Astrocyte of the cerebellum (primary cell): ENCODE results near the gene TARS2.

Experiments used
- DNase-seq: peaks from one replicate; pipeline ENCODE4 v3.0.0-alpha.2; 2011; ENCODE audit warnings: low read depth
- H3K4me3 ChIP-seq: 2 replicates; pipeline ENCODE4 v1.5.1; 2011; ENCODE audit warnings: mild to moderate bottlenecking, low read depth, low read length, moderate library complexity
- CTCF ChIP-seq: IDR thresholded peaks from 2 replicates; pipeline ENCODE4 v1.5.1; 2012; ENCODE audit warnings: low read length, low read depth, moderate library complexity, mild to moderate bottlenecking; ENCODE audit errors: missing control alignments
- in situ Hi-C: cut with HindIII; loops from 2 replicates; pipeline ENCODE4 v1.10.0; 2017; ENCODE audit warnings: low sequenced_read_pairs

TARS2 gene

GRCh38 chr1:150512846-150513245, 25.6 kb downstream of the TARS2 start:
- TF ChIP-seq CTCF: no peak
- no peak for DNase-seq
- no peak overlapping the region for H3K4me3 ChIP-seq
- in situ Hi-C loops: no loop called here

- H3K4me3 ChIP-seq: no peak overlapping the region
- no peak for DNase-seq
- no peak for TF ChIP-seq CTCF
- in situ Hi-C loops: no loop called here
Observed at GRCh38 chr1:150513351-150513791, 26.2 kb downstream of the TARS2 start.

DNA sequence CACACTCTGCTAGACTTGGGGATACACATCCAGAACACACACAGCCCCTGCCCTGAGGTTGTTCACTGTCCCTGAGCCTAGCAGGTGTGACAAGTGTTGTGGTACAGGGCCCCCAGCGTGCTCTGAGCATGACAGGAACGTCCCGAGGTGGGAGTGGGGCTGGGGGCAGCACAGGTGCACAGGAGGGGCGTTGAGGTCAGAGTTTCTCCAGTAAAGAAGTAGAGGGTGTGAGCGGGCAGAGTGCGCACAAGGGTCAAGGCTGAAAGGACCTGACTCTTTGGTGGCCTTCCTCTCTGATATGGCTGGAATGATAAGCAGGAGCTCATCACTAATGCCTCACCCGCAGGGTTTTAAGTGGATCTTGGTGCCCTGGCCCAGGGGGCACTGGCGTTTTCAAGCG, 27.0 kb downstream of the TARS2 start:
- no peak for TF ChIP-seq CTCF
- no peak for DNase-seq
- H3K4me3 ChIP-seq: no peak overlapping the region
- in situ Hi-C loops: no loop called here

DNA sequence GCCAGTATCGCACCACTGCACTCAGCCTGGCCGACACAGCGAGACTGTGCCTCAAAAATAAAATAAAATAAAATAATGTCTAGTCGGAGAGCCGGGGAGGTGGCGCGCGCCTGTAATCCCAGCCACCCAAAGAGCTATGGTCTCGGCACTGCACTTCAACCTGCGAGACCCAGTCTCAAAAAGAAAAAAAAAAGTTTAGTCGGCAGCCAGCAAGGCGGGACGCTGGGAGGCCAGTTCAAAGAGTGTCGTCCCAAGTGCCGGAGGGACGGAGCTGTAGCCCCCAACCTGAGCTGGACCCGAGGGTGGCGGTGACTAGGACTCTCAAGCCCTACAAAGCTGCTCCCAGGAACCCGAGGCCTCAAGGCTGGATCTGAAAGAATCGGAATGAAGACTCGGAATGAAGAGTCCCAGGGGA, 27.7 kb downstream of the TARS2 start:
- no peak for TF ChIP-seq CTCF
- in situ Hi-C loops: no loop called here
- H3K4me3 ChIP-seq: peak overlapping the region; percentile 57
- DNase-seq: no peak

- in situ Hi-C loops: no loop called here
- no peak for TF ChIP-seq CTCF
- peak within 1 kb of the TSS; percentile 57 for H3K4me3 ChIP-seq
- peak; percentile 84 for DNase-seq
Observed at GRCh38 chr1:150515328-150516049, 28.3 kb downstream of the TARS2 start, which contains the start of gene FALEC. Gene FALEC, plus strand, starts transcription at chr1:150515752.

- no peak for TF ChIP-seq CTCF
- peak overlapping the region; percentile 57 for H3K4me3 ChIP-seq
- in situ Hi-C loops: no loop called here
- no peak for DNase-seq
Observed at GRCh38 chr1:150516050-150516591, 28.9 kb downstream of the TARS2 start.
